Stimulated activated CD4-positive, alpha-beta T cell treated with anti-CD3 and anti-CD28 coated beads, Interleukin-1b, Interleukin-23, amount 100 ng/mL, for 1 hour (primary cell): ENCODE results near the gene NHLRC1.

Experiments used
- DNase-seq, 2 donors: peaks; one replicate each; pipeline ENCODE4 v3.0.0-alpha.2; 2020; ENCODE audit warnings: low read depth in 2 of 2

Gene NHLRC1

GRCh38 chr6:18087396-18088165, 34.9 kb downstream of the NHLRC1 start:
- no peak for DNase-seq

- DNase-seq: no peak
These were observed 41.3 kb downstream of the NHLRC1 start for GRCh38 chr6:18081025-18081668.

- DNase-seq: no peak
These were observed 41.9 kb downstream of the NHLRC1 start for GRCh38 chr6:18080544-18080943.

- no peak for DNase-seq
These were observed 43.6 kb downstream of the NHLRC1 start for GRCh38 chr6:18078866-18079265.

GRCh38 chr6:18076231-18076630, 46.2 kb downstream of the NHLRC1 start:
- no peak for DNase-seq

GRCh38 chr6:18072841-18073240, 49.6 kb downstream of the NHLRC1 start:
- DNase-seq: no peak

GRCh38 chr6:18070486-18070885, 52.0 kb downstream of the NHLRC1 start:
- no peak for DNase-seq
